Epithelial cell of proximal tubule (primary cell): Measurements from ENCODE around the gene ARID3A. TPM values are rescaled to one million over a fixed set of nuclear protein-coding genes. Genes with fewer than 3 reads are reported as not detected.

Experiments used
- DNase-seq: peaks from one replicate; pipeline ENCODE4 v3.0.0-alpha.2; 2011; ENCODE audit warnings: low read depth
- H3K4me3 ChIP-seq: 2 replicates; pipeline ENCODE4 v1.5.1; 2011; ENCODE audit warnings: low read depth, mild to moderate bottlenecking, low read length
- total RNA-seq: library from RNA; depleted of rRNA; stranded (reverse); fragments of >200 nt; gene quantifications from 2 replicates; pipeline ENCODE4 v1.2.3, GENCODE V29; 2015
- TF ChIP-seq, protein P1 (sequence below): conservative IDR thresholded peaks from 2 replicates; pipeline ENCODE4 v1.5.1; 2012; ENCODE audit warnings: low read depth, mild to moderate bottlenecking, low read length

Gene ARID3A
- total RNA-seq, 1 donor from 2014 or later: 37.0 TPM

DNA sequence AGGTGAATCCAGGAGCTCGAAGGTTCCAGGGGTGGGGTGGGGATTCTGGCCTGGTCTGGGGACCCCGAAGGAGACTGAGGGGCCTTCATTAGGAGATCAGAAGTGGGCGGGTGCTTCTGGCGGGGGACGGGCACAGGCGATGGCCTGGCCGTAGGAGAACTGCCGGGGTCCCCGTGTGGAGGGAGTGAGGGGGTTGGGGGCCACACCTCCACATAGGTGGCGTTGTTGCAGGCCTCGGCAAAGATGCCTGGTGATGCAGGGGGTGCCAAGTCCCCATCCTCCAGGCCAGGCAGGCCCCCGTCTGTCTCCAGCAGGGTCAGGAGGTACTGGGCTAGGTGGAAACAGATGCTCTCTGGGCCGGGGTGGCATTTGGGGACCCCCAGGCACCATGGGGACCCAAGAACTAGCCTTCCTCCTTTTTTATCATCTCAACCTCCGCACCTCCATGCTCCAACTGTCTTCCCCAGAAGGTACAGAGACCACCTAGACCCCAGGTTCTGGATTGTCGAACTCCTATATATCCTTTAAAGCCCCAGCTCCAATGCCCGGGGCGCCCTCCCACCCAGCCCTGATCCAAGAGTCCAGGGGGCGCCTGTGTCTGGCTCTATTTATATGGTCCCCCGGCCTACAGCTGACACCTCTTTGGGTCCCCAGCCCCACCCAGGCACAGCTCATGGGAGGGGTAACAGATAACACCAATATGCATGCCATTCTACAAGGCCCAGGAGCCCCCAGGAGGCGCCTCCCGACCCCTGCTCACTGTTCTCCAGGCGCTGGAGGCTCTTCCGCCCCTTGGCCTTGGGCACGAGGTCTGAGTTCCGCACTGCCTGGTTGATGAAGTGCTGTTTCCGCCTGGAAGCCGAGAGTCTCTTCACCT, 24.4 kb upstream of the ARID3A start:
- TF ChIP-seq, protein P1, sequence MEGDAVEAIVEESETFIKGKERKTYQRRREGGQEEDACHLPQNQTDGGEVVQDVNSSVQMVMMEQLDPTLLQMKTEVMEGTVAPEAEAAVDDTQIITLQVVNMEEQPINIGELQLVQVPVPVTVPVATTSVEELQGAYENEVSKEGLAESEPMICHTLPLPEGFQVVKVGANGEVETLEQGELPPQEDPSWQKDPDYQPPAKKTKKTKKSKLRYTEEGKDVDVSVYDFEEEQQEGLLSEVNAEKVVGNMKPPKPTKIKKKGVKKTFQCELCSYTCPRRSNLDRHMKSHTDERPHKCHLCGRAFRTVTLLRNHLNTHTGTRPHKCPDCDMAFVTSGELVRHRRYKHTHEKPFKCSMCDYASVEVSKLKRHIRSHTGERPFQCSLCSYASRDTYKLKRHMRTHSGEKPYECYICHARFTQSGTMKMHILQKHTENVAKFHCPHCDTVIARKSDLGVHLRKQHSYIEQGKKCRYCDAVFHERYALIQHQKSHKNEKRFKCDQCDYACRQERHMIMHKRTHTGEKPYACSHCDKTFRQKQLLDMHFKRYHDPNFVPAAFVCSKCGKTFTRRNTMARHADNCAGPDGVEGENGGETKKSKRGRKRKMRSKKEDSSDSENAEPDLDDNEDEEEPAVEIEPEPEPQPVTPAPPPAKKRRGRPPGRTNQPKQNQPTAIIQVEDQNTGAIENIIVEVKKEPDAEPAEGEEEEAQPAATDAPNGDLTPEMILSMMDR: no peak
- DNase-seq: no peak
- H3K4me3 ChIP-seq: no peak overlapping the region

DNA sequence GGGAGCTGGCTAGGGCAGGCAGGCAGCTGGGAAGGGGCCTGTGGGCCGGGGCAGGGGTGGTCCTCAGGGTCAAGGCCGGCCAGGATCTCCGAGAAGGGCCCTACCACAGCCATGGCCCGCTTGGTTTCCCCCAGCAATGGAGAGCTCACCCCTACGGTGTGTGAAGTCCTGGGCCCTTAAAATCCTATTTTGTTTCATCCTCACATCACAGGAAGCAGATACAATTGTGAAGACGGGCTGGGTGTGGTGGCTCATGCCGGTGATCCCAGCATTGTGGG, 23.8 kb upstream of the ARID3A start:
- H3K4me3 ChIP-seq: no peak overlapping the region
- DNase-seq: no peak
- TF ChIP-seq, protein P1: no peak

DNA sequence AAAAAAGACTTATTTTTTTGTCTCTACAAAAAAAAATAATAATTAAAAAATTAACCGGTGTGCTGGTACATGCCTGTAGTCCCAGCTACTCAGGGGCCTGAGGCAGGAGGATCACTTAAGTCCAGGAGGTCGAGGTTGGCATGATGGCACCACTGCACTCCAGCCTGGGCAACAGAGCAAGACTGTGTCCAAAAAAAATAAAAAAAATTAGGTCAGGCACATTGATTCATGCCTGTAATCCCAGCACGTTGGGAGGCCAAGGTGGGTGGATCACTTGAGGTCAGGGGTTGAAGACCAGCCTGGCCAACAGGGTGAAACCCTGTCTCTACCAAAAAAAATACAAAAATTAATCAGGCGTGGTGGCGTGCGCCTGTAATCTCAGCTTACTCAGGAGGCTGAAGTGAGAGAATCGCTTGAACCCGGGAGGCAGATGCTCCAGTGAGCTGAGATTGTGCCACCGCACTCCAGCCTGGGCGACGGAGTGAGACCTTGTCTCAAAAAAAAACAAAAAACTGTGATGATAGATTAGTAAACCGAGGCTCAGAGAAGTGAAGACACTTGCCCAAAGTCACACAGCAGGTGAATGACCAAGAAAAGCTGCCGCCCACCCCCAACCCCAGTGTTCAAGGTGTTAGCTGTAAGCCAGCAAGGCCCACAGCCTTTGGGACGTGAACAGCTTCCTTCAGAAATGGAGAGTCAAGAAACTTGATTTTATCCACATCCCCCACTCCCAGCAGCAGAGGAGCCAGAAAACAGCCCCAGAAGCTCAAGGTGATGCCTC, 23.2 kb upstream of the ARID3A start:
- TF ChIP-seq, protein P1: no peak
- DNase-seq: no peak
- no peak overlapping the region for H3K4me3 ChIP-seq

DNA sequence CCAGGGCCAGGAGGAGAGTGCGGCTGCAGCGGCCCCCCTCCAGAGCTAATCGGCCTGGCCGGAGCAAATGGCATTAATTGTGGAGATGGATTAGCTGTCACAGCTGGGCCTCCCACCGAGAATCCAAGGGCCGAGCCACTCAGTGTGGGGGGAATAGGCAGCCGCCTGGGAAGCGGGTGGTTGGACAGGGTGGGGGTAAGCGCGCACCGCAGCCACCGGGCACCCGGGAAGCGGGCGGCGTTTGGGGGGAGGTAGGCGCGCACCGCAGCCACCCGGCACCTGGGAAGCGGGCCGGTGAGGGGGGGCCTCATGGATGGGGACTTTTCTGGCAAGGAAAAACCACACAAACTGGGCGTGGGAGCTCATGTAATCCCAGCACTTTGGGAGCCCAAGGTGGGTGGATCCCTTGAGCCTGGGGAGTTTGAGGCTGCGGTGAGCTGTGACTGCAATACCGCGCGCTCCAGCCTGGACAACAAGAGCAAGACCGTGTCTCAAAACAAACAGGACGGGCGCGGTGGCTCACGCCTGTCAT, 22.5 kb upstream of the ARID3A start:
- no peak for DNase-seq
- TF ChIP-seq, protein P1: no peak
- H3K4me3 ChIP-seq: no peak overlapping the region

DNA sequence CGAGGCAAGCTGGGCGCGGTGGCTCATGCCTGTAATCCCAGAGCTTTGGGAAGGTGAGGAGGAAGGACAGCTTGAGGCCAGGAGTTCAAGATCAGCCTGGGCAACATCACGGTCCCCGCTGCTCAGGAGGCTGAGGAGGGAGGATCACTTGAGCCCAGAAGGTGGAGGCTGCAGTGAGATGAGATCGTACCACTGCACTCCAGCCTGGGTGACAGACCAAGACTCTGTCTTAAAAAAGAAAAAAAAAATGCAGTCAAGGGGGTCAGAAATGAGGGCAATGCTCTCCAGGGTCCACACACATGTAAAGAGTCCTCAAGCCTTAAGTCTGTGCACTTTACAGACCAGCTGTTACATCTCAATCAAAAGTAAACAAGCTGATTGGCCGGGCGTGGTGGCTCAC, 21.3 kb upstream of the ARID3A start:
- TF ChIP-seq, protein P1: no peak
- H3K4me3 ChIP-seq: no peak overlapping the region
- no peak for DNase-seq

DNA sequence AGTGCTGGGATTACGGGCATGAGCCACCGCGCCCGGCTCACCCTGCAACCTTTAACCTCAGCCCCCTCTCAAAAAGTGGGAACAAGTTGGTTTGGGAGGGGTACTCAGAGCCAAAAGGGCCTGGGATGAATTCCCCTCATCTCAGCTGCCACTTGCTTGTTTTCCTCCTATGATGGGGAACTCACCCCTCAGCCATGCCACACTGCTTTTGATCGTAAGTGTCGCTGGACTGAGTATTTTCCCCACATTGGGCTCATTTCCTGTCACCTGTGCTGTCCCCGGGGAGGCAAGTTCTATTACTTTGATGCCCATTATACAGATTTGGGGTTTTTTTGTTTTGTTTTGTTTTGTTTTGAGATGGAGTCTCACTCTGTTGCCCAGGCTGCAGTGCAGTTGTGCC, 19.4 kb upstream of the ARID3A start:
- TF ChIP-seq, protein P1: no peak
- no peak overlapping the region for H3K4me3 ChIP-seq
- DNase-seq: no peak
